Neural progenitor cell (in vitro differentiated cells): ENCODE measurements around the gene TMEM217. TPM values are rescaled to one million over a fixed set of nuclear protein-coding genes. Genes with fewer than 3 reads are reported as not detected.

Experiments used
- DNase-seq: peaks from one replicate; pipeline ENCODE4 v3.0.0-alpha.2; 2016; ENCODE audit warnings: low spot score
- H2AFZ ChIP-seq: fragments of 200-600 bp; sonication (generic); replicated peaks from 2 replicates; pipeline ENCODE4 v1.6.1; 2016; ENCODE audit warnings: antibody characterized with exemption
- H3F3A ChIP-seq: fragments of 200-600 bp; sonication (generic); 2 replicates; pipeline ENCODE4 v1.6.1; 2016; ENCODE audit warnings: antibody characterized with exemption, low read depth
- H3K27ac ChIP-seq: fragments of 200-600 bp; sonication (generic); 2 replicates; pipeline ENCODE4 v1.5.1; 2016; ENCODE audit warnings: mild to moderate bottlenecking
- H3K27me3 ChIP-seq: fragments of 200-600 bp; sonication (generic); 2 replicates; pipeline ENCODE4 v1.6.1; 2016; ENCODE audit warnings: mild to moderate bottlenecking, moderate library complexity
- H3K36me3 ChIP-seq: fragments of 200-600 bp; sonication (generic); 2 replicates; pipeline ENCODE4 v1.5.1; 2016
- H3K4me1 ChIP-seq: fragments of 200-600 bp; sonication (generic); 2 replicates; pipeline ENCODE4 v1.6.1; 2016; ENCODE audit warnings: mixed run types
- H3K4me2 ChIP-seq: fragments of 200-600 bp; sonication (generic); 2 replicates; pipeline ENCODE4 v1.6.1; 2016
- H3K4me3 ChIP-seq: fragments of 200-600 bp; sonication (generic); 2 replicates; pipeline ENCODE4 v1.5.1; 2016
- H3K79me2 ChIP-seq: fragments of 200-600 bp; sonication (generic); 2 replicates; pipeline ENCODE4 v1.6.1; 2016; ENCODE audit warnings: low read depth
- H3K9ac ChIP-seq: fragments of 200-600 bp; sonication (generic); 2 replicates; pipeline ENCODE4 v1.6.1; 2016
- H3K9me3 ChIP-seq: fragments of 200-600 bp; sonication (generic); 2 replicates; pipeline ENCODE4 v1.5.1; 2016; ENCODE audit warnings: low read depth
- H4K20me1 ChIP-seq: fragments of 200-600 bp; sonication (generic); 2 replicates; pipeline ENCODE4 v1.6.1; 2016; ENCODE audit warnings: low read depth
- H3K27ac Mint-ChIP-seq: 3 replicates; pipeline ENCODE4 v1.8.0; 2021; ENCODE audit warnings: mixed read lengths
- H3K27me3 Mint-ChIP-seq: 2 replicates; pipeline ENCODE4 v1.8.0; 2022; ENCODE audit warnings: low read depth, mild to moderate bottlenecking, inconsistent platforms, moderate library complexity, mixed read lengths; ENCODE audit not compliant: insufficient read depth
- H3K36me3 Mint-ChIP-seq: 3 replicates; pipeline ENCODE4 v1.8.0; 2021; ENCODE audit warnings: mixed read lengths
- H3K4me1 Mint-ChIP-seq: 3 replicates; pipeline ENCODE4 v1.8.0; 2021; ENCODE audit warnings: mixed read lengths
- H3K4me3 Mint-ChIP-seq: 3 replicates; pipeline ENCODE4 v1.8.0; 2021; ENCODE audit warnings: mild to moderate bottlenecking, moderate library complexity, mixed read lengths
- H3K9me3 Mint-ChIP-seq: 3 replicates; pipeline ENCODE4 v1.8.0; 2020; ENCODE audit warnings: mixed read lengths
- EZH2 ChIP-seq: fragments of 200-600 bp; sonication (generic); IDR thresholded peaks from 2 replicates; pipeline ENCODE4 v1.6.1; 2017; ENCODE audit warnings: antibody characterized with exemption, mild to moderate bottlenecking, moderate library complexity
- EZH2phosphoT487 ChIP-seq: fragments of 200-600 bp; sonication (generic); IDR thresholded peaks from 2 replicates; pipeline ENCODE4 v1.6.1; 2017; ENCODE audit warnings: antibody characterized with exemption
- total RNA-seq: library from RNA; depleted of rRNA; stranded (reverse); fragments of >200 nt; gene quantifications from 2 replicates; pipeline ENCODE4 v1.2.3, GENCODE V29; 2015; ENCODE audit warnings: low replicate concordance
- TF ChIP-seq, protein P1 (sequence below): fragments of 200-600 bp; sonication (generic); IDR thresholded peaks from 2 replicates; pipeline ENCODE4 v1.5.1; 2017; ENCODE audit warnings: antibody characterized with exemption, mild to moderate bottlenecking

Gene TMEM217
- total RNA-seq, 1 donor from 2014 or later = not detected

GRCh38 chr6:37253486-37254007, 4.4 kb downstream of the TMEM217 start:
- H3K4me1 ChIP-seq = no peaks in the 10 kb centered on the region
- no peak overlapping the region for H2AFZ ChIP-seq
- no peak overlapping the region for H3K9ac ChIP-seq
- Mint-ChIP-seq H3K9me3 (no peaks in the 10 kb centered on the region), H3K27ac (no peak overlapping the region), H3K4me3 (no peak overlapping the region), H3K4me1 (peaks cover 5% of the 10 kb centered on the region), H3K36me3 (no peaks in the 10 kb centered on the region), H3K27me3 (peaks cover 8% of the 10 kb centered on the region)
- TF ChIP-seq EZH2 (no peak), EZH2phosphoT487 (no peak)
- TF ChIP-seq, protein P1, sequence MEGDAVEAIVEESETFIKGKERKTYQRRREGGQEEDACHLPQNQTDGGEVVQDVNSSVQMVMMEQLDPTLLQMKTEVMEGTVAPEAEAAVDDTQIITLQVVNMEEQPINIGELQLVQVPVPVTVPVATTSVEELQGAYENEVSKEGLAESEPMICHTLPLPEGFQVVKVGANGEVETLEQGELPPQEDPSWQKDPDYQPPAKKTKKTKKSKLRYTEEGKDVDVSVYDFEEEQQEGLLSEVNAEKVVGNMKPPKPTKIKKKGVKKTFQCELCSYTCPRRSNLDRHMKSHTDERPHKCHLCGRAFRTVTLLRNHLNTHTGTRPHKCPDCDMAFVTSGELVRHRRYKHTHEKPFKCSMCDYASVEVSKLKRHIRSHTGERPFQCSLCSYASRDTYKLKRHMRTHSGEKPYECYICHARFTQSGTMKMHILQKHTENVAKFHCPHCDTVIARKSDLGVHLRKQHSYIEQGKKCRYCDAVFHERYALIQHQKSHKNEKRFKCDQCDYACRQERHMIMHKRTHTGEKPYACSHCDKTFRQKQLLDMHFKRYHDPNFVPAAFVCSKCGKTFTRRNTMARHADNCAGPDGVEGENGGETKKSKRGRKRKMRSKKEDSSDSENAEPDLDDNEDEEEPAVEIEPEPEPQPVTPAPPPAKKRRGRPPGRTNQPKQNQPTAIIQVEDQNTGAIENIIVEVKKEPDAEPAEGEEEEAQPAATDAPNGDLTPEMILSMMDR = no peak
- no peaks in the 10 kb centered on the region for H3K9me3 ChIP-seq
- H3K4me2 ChIP-seq = no peak overlapping the region
- H3K27me3 ChIP-seq = peaks cover 4% of the 10 kb centered on the region
- H3K79me2 ChIP-seq = peaks cover 5% of the 10 kb centered on the region
- H3K4me3 ChIP-seq = no peak overlapping the region
- H3K36me3 ChIP-seq = no peaks in the 10 kb centered on the region
- H3F3A ChIP-seq = peaks cover 13% of the 10 kb centered on the region
- H3K27ac ChIP-seq = no peak overlapping the region
- no peaks in the 10 kb centered on the region for H4K20me1 ChIP-seq
- no peak for DNase-seq

- TF ChIP-seq, protein P1 = no peak
- no peak for TF ChIP-seq EZH2
- no peak for TF ChIP-seq EZH2phosphoT487
- no peak overlapping the region for H3K27ac Mint-ChIP-seq
- Histone ChIP-seq H3K4me3 (no peak overlapping the region), H3K27me3 (no peaks in the 10 kb centered on the region), H3K9me3 (no peaks in the 10 kb centered on the region), H3K27ac (no peak overlapping the region), H3K4me1 (no peaks in the 10 kb centered on the region), H2AFZ (no peak overlapping the region), H3F3A (peaks cover 3% of the 10 kb centered on the region), H3K4me2 (no peak overlapping the region), H4K20me1 (no peaks in the 10 kb centered on the region), H3K36me3 (no peaks in the 10 kb centered on the region), H3K9ac (no peak overlapping the region), H3K79me2 (no peaks in the 10 kb centered on the region)
- H3K36me3 Mint-ChIP-seq = no peaks in the 10 kb centered on the region
- H3K4me1 Mint-ChIP-seq = no peaks in the 10 kb centered on the region
- no peak overlapping the region for H3K4me3 Mint-ChIP-seq
- no peaks in the 10 kb centered on the region for H3K9me3 Mint-ChIP-seq
- peaks cover 3% of the 10 kb centered on the region for H3K27me3 Mint-ChIP-seq
- no peak for DNase-seq
These were observed 6.6 kb downstream of the TMEM217 start for GRCh38 chr6:37251211-37251780.

GRCh38 chr6:37244430-37245310, 13.3 kb downstream of the TMEM217 start:
- Mint-ChIP-seq H3K27ac (no peak overlapping the region), H3K4me1 (peaks cover 7% of the 10 kb centered on the region), H3K9me3 (no peaks in the 10 kb centered on the region), H3K36me3 (no peaks in the 10 kb centered on the region), H3K4me3 (no peak overlapping the region), H3K27me3 (peaks cover 8% of the 10 kb centered on the region)
- H3K4me1 ChIP-seq = no peaks in the 10 kb centered on the region
- DNase-seq = no peak
- no peaks in the 10 kb centered on the region for H3F3A ChIP-seq
- no peaks in the 10 kb centered on the region for H3K9me3 ChIP-seq
- H3K4me2 ChIP-seq = no peak overlapping the region
- no peak overlapping the region for H3K4me3 ChIP-seq
- H4K20me1 ChIP-seq = no peaks in the 10 kb centered on the region
- TF ChIP-seq, protein P1 = no peak
- no peak for TF ChIP-seq EZH2phosphoT487
- no peak for TF ChIP-seq EZH2
- no peak overlapping the region for H3K27ac ChIP-seq
- H3K27me3 ChIP-seq = no peaks in the 10 kb centered on the region
- H3K79me2 ChIP-seq = no peaks in the 10 kb centered on the region
- H2AFZ ChIP-seq = no peak overlapping the region
- no peaks in the 10 kb centered on the region for H3K36me3 ChIP-seq
- no peak overlapping the region for H3K9ac ChIP-seq
